Bladder microvascular endothelial cell (primary cell): ENCODE data around the gene KDM6B. TPM values are rescaled to one million over a fixed set of nuclear protein-coding genes. Genes with fewer than 3 reads are reported as not detected.

Source experiments
- total RNA-seq: library from RNA; depleted of rRNA; stranded (reverse); fragments of >200 nt; gene quantifications from 2 replicates; pipeline ENCODE4 v1.2.3, GENCODE V29; 2014

The KDM6B gene
- 2.8 and 7.6 TPM in 2 replicates for total RNA-seq

DNA sequence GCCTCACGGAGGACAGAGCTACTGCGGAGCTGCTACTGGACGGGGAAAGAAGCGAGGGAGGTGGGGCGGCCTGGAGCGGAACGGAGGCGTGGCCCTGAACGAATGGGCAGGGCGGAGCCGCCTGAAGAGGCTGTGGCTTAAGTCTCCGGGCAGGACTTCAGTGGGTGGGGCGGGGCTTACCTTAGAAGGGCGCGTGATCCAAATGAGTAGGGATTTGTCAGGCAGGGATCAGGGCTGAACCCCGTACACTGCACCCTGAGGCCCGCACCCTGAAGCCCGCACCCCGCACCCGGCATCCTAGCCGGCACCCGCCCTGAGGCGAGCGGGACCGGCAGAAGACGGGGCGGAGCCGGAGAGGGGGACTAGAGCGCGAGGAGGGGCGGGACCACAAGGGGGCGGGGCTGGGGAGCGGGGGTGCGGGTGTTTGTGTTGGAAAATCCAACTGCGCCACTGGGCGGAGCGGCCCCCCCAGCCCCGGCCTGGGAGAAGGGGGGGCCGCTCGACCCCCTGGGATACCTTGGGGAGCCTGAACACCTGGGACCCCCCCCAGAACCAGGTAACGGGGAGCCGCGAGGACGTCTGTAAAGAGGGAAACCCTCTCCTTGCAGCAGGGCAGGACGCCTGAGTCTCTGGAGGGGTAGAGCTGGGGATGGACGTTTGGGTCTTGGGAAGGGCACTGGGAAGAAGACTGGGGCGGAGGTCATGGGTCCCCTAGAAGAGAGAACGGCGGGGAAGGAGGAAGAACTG lies at the start of gene KDM6B:
TSS of gene KDM6B (plus strand) at position 423 of the 747 bp plus-strand sequence. CDS start 11,338 bp downstream, outside the sequence.

GRCh38 chr17:7854851-7855659 lies 21.0 kb downstream of the KDM6B start, which contains the start of gene TMEM88:
Gene TMEM88, plus strand, starts transcription at chr17:7855066. Its CDS starts 9 bp downstream, at chr17:7855075.

GRCh38 chr17:7856811-7857712 lies 23.0 kb downstream of the KDM6B start, which contains the start of gene NAA38:
Gene NAA38, minus strand, starts transcription at chr17:7857559. Its CDS starts 96 bp downstream, at chr17:7857463.

DNA sequence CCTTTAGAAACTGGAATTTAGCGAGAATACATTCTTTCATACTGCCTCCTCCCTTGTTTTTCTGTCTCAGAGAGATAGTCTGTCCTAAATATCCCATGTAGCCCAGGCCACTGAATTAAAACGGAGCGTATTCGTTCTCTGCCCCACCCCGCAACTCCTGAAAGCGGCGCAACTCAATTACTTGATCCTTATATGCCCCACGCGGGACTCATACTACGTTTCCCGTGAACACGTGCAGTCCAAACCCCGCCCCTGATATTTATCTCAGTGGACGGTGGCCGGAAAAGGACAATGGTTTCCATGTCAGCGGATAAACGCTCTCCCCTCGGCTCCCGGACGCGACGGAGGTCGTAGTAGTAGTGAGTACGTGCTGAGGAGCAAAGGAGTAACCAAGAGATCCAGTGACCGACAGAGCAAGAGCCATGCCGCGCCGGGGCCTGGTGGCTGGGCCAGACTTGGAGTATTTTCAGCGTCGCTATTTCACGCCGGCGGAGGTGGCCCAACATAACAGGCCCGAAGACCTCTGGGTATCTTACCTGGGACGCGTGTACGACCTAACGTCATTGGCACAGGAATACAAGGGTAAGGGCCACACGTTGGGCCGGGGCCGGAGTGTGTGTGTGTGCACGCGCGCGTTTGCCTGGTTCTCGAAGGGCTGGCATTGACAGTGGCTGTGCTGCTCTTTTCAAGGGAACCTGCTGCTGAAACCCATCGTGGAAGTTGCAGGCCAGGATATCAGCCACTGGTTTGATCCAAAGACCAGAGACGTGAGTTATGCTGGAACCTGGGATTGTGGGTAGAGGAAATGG lies 23.9 kb downstream of the KDM6B start, which contains the start of gene CYB5D1:
TSS of gene CYB5D1 (plus strand) at position 291 of the 809 bp plus-strand sequence. CDS start at position 423, 132 bp downstream.

Other genes starting within 250 kb of the KDM6B start
- 0.06 and 0.49 TPM in 2 replicates for gene SOX15, start 244.1 kb upstream of the KDM6B start, total RNA-seq
- gene FXR2, start 219.3 kb upstream of the KDM6B start, total RNA-seq = 28.2 and 35.0 TPM in 2 replicates
- gene SAT2, start 206.4 kb upstream of the KDM6B start, total RNA-seq = 26.4 and 27.4 TPM in 2 replicates
- 0.38 TPM in 1 of 2 replicates, not detected in the other for gene SHBG, start 204.1 kb upstream of the KDM6B start, total RNA-seq
- not detected in 2 replicates for gene ATP1B2, start 183.3 kb upstream of the KDM6B start, total RNA-seq
- 29.0 and 64.8 TPM in 2 replicates for gene TP53, start 146.7 kb upstream of the KDM6B start, total RNA-seq
- 8.0 and 11.8 TPM in 2 replicates for gene WRAP53, start 145.7 kb upstream of the KDM6B start, total RNA-seq
- gene EFNB3, start 129.0 kb upstream of the KDM6B start, total RNA-seq = 0.16 and 0.57 TPM in 2 replicates
- gene DNAH2, start 116.5 kb upstream of the KDM6B start, total RNA-seq = under 0.01 and 0.49 TPM in 2 replicates
- 24.5 and 132 TPM in 2 replicates for gene TMEM88, start 20.8 kb downstream of the KDM6B start, total RNA-seq
- 90.2 and 171 TPM in 2 replicates for gene NAA38, start 23.3 kb downstream of the KDM6B start, total RNA-seq
- gene CYB5D1, start 23.8 kb downstream of the KDM6B start, total RNA-seq = 9.9 and 11.8 TPM in 2 replicates
- 113 and 162 TPM in 2 replicates for gene CHD3, start 54.6 kb downstream of the KDM6B start, total RNA-seq
- gene RNF227, start 82.1 kb downstream of the KDM6B start, total RNA-seq = 1.3 and 3.0 TPM in 2 replicates
- 0.49 and 0.63 TPM in 2 replicates for gene KCNAB3, start 95.6 kb downstream of the KDM6B start, total RNA-seq
- 45.3 and 77.3 TPM in 2 replicates for gene TRAPPC1, start 97.7 kb downstream of the KDM6B start, total RNA-seq
- gene CNTROB, start 98.0 kb downstream of the KDM6B start, total RNA-seq = 18.7 and 19.1 TPM in 2 replicates
- not detected in 2 replicates for gene GUCY2D, start 168.4 kb downstream of the KDM6B start, total RNA-seq
- gene ALOX15B, start 204.8 kb downstream of the KDM6B start, total RNA-seq = not detected in 2 replicates